Spinal cord (tissue), 10 donors: ENCODE data around the gene OSBPL8. TPM values are rescaled to one million over a fixed set of nuclear protein-coding genes. Genes with fewer than 3 reads are reported as not detected.

Experiments used
- DNase-seq, 6 donors: peaks; one replicate each; pipeline versions ENCODE4 v3.0.0 to v3.0.0-alpha.2; 2013 to 2015; ENCODE audit warnings: low spot score in 6 of 6, low read depth in 4 of 6
- H3K27ac ChIP-seq: one replicate; pipeline ENCODE4 v1.5.1; 2013; ENCODE audit warnings: low read depth, low read length, control low read depth
- H3K27me3 ChIP-seq: one replicate; pipeline ENCODE4 v1.6.1; 2013; ENCODE audit warnings: low read length; ENCODE audit not compliant: control insufficient read depth, insufficient read depth
- H3K36me3 ChIP-seq: one replicate; pipeline ENCODE4 v1.6.1; 2013; ENCODE audit warnings: low read length; ENCODE audit not compliant: control insufficient read depth, insufficient read depth
- H3K4me1 ChIP-seq: one replicate; pipeline ENCODE4 v1.6.1; 2013; ENCODE audit warnings: low read length; ENCODE audit not compliant: control insufficient read depth, insufficient read depth
- H3K4me3 ChIP-seq: one replicate; pipeline ENCODE4 v1.5.1; 2013; ENCODE audit warnings: low read depth, low read length, control low read depth
- H3K9me3 ChIP-seq: one replicate; pipeline ENCODE4 v1.6.1; 2013; ENCODE audit warnings: low read length; ENCODE audit not compliant: control insufficient read depth, insufficient read depth
- WGBS: methylation state at CpG from one replicate; pipeline ENCODE4 v1.1.5; 2013; ENCODE audit warnings: missing lambda C conversion rate; ENCODE audit not compliant: insufficient coverage; 5-methylcytosine and 5-hydroxymethylcytosine counted together
- polyA plus RNA-seq, 2 donors: library from polyadenylated mRNA; unstranded; fragments of 120-200 nt; gene quantifications; one replicate each; pipeline ENCODE4 v1.2.1, GENCODE V29; 2013; ENCODE audit not compliant: insufficient read length in 2 of 2
- total RNA-seq, 2 donors: library from RNA; depleted of rRNA in 1 of 2; stranded (reverse); fragments of 120-200 nt in 1 of 2; fragments of >200 nt in 1 of 2; gene quantifications; one replicate each; pipeline versions ENCODE4 v1.2.3 to v1.2.4, GENCODE V29; 2013 to 2014
- donor health status: healthy.

OSBPL8 gene
- total and polyA plus RNA-seq, 4 donors: 34.1 to 149 (median 56.9) TPM

- Histone ChIP-seq H3K4me3 (no peak overlapping the region), H3K27ac (no peak overlapping the region), H3K27me3 (no peaks in the 10 kb centered on the region), H3K9me3 (no peaks in the 10 kb centered on the region), H3K36me3 (no peaks in the 10 kb centered on the region), H3K4me1 (no peaks in the 10 kb centered on the region)
- no CpG with 5 or more reads among the region's 5 CpGs for WGBS
- no peak for DNase-seq
Measured at GRCh38 chr12:76457818-76458217, 101.8 kb downstream of the OSBPL8 start.

GRCh38 chr12:76457010-76457409 is 102.6 kb downstream of the OSBPL8 start:
- no peak overlapping the region for H3K27ac ChIP-seq
- H3K27me3 ChIP-seq: no peaks in the 10 kb centered on the region
- H3K4me1 ChIP-seq: no peaks in the 10 kb centered on the region
- 100% methylated on average over 1 of the region's 7 CpGs for WGBS
- H3K36me3 ChIP-seq: no peaks in the 10 kb centered on the region
- H3K9me3 ChIP-seq: no peaks in the 10 kb centered on the region
- DNase-seq: no peak
- H3K4me3 ChIP-seq: no peak overlapping the region

- no peaks in the 10 kb centered on the region for H3K4me1 ChIP-seq
- H3K9me3 ChIP-seq: no peaks in the 10 kb centered on the region
- peak; percentile 10 to 85 (median 20) for DNase-seq
- no peak overlapping the region for H3K27ac ChIP-seq
- H3K27me3 ChIP-seq: no peaks in the 10 kb centered on the region
- H3K4me3 ChIP-seq: no peak overlapping the region
- H3K36me3 ChIP-seq: no peaks in the 10 kb centered on the region
- no CpG with 5 or more reads among the region's 2 CpGs for WGBS
Measured at GRCh38 chr12:76455582-76456345, 103.8 kb downstream of the OSBPL8 start.

- Histone ChIP-seq H3K4me1 (no peaks in the 10 kb centered on the region), H3K4me3 (no peak overlapping the region), H3K9me3 (no peaks in the 10 kb centered on the region), H3K27me3 (no peaks in the 10 kb centered on the region), H3K36me3 (no peaks in the 10 kb centered on the region), H3K27ac (no peak overlapping the region)
- 96% methylated on average over 6 of the region's 6 CpGs for WGBS
- no peak for DNase-seq
Measured at GRCh38 chr12:76451528-76451927, 108.0 kb downstream of the OSBPL8 start.

GRCh38 chr12:76450690-76451089 is 108.9 kb downstream of the OSBPL8 start:
- no peaks in the 10 kb centered on the region for H3K9me3 ChIP-seq
- no peaks in the 10 kb centered on the region for H3K36me3 ChIP-seq
- no peaks in the 10 kb centered on the region for H3K4me1 ChIP-seq
- no peak for DNase-seq
- WGBS: no CpG with 5 or more reads among the region's 3 CpGs
- no peak overlapping the region for H3K27ac ChIP-seq
- no peak overlapping the region for H3K4me3 ChIP-seq
- no peaks in the 10 kb centered on the region for H3K27me3 ChIP-seq

- H3K27ac ChIP-seq: no peak overlapping the region
- WGBS: 86% methylated on average over 1 of the region's 3 CpGs
- no peak overlapping the region for H3K4me3 ChIP-seq
- no peaks in the 10 kb centered on the region for H3K9me3 ChIP-seq
- no peak for DNase-seq
- no peaks in the 10 kb centered on the region for H3K36me3 ChIP-seq
- no peaks in the 10 kb centered on the region for H3K27me3 ChIP-seq
- H3K4me1 ChIP-seq: no peaks in the 10 kb centered on the region
Measured at GRCh38 chr12:76449993-76450392, 109.6 kb downstream of the OSBPL8 start.

- H3K27me3 ChIP-seq: no peaks in the 10 kb centered on the region
- H3K4me3 ChIP-seq: no peak overlapping the region
- H3K4me1 ChIP-seq: no peaks in the 10 kb centered on the region
- WGBS: no CpG with 5 or more reads among the region's 2 CpGs
- DNase-seq: peak in 1 of 6 donors; percentile 13
- no peaks in the 10 kb centered on the region for H3K36me3 ChIP-seq
- no peaks in the 10 kb centered on the region for H3K9me3 ChIP-seq
- H3K27ac ChIP-seq: no peak overlapping the region
Measured at GRCh38 chr12:76449583-76449982, 110.0 kb downstream of the OSBPL8 start.

GRCh38 chr12:76449016-76449415 is 110.6 kb downstream of the OSBPL8 start:
- Histone ChIP-seq H3K36me3 (no peaks in the 10 kb centered on the region), H3K4me1 (no peaks in the 10 kb centered on the region), H3K27ac (no peak overlapping the region), H3K9me3 (no peaks in the 10 kb centered on the region), H3K4me3 (no peak overlapping the region), H3K27me3 (no peaks in the 10 kb centered on the region)
- DNase-seq: no peak
- no CpG with 5 or more reads among the region's 1 CpG for WGBS

- H3K27ac ChIP-seq: no peak overlapping the region
- H3K27me3 ChIP-seq: no peaks in the 10 kb centered on the region
- H3K36me3 ChIP-seq: no peaks in the 10 kb centered on the region
- WGBS: no CpG with 5 or more reads among the region's 1 CpG
- H3K4me3 ChIP-seq: no peak overlapping the region
- no peak for DNase-seq
- no peaks in the 10 kb centered on the region for H3K4me1 ChIP-seq
- no peaks in the 10 kb centered on the region for H3K9me3 ChIP-seq
Measured at GRCh38 chr12:76446090-76446489, 113.5 kb downstream of the OSBPL8 start.

- Histone ChIP-seq H3K27ac (no peak overlapping the region), H3K36me3 (no peaks in the 10 kb centered on the region), H3K4me1 (no peaks in the 10 kb centered on the region), H3K9me3 (no peaks in the 10 kb centered on the region), H3K27me3 (no peaks in the 10 kb centered on the region), H3K4me3 (no peak overlapping the region)
- WGBS: 100% methylated on average over 1 of the region's 1 CpG
- DNase-seq: no peak
Measured at GRCh38 chr12:76445462-76445861, 114.1 kb downstream of the OSBPL8 start.
